GM18505 (cell line): ENCODE measurements around the gene DNMT3A.
"Not testable (repeated sequence)": the region's sequence is repeated elsewhere in the genome, so short reads cannot be mapped to it uniquely, and the experiment has no call there.

Experiments
- ATAC-seq: cut with Tn5 transposase; IDR thresholded peaks from one replicate; pipeline ENCODE4 v1.9.1; 2021; ENCODE audit not compliant: unreplicated experiment
- POLR2A ChIP-seq: IDR thresholded peaks from 4 replicates; pipeline ENCODE4 v1.6.1; 2011; ENCODE audit warnings: borderline replicate concordance; ENCODE audit not compliant: insufficient read depth, insufficient read length; ENCODE audit errors: extremely low read depth

DNMT3A gene

DNA sequence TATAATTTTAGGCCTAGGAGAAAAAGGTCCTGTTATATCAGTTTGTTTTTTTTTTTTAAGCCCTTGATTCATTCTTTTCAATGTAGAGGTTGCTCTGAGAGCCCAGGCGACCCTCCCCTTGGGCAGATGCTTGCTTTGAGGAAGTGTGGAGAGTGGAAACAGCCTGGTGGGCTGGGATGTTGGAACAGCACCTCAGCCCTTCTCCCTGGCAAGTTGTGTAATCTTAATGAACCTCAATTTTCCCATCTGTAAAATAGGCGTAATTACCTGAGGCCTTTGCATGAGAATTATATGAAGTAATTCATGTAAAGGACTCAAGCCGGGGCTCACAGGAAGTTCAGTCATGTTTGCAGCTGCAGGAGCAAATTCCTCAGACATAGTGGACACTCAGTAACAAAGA is 123.6 kb downstream of the DNMT3A start:
- TF ChIP-seq POLR2A = no peak
- ATAC-seq = no peak

DNA sequence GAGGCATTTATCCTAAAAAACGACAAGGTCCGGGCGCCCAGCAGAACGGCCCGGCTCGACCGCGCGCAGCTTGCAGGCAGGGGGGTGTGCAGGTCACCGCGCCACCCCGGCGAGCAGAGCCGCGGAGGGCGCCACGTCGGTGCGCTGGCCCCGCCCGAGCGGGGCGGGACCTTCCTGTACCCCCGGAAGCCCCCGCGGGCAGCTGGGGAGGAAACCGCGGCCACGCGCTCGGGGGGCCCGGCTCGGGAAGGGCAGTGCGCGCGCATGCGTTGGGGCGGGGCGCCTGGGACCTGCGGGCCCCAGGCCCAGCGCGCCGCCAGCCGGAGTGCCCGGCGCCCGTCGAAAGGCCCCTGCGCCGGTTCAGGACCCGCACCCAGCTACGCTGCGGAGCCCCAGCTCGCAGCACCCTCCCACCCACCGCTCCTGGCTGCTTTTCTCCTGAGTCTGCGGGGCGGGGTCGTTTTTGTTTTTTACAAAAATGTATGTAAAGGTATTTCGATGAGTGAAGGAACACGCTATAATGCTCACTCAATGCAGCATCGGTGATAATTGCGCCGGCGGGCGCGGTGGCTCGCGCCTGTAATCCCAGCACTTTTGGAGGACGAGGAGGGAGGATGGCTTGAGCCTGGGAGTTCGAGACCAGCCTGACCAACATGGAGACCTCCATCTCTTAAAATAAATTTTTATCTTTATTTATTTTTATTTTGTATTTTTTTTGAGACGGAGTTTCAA is 125.6 kb downstream of the DNMT3A start:
- TF ChIP-seq POLR2A = peak; percentile 78
- peak; percentile 69 for ATAC-seq

DNA sequence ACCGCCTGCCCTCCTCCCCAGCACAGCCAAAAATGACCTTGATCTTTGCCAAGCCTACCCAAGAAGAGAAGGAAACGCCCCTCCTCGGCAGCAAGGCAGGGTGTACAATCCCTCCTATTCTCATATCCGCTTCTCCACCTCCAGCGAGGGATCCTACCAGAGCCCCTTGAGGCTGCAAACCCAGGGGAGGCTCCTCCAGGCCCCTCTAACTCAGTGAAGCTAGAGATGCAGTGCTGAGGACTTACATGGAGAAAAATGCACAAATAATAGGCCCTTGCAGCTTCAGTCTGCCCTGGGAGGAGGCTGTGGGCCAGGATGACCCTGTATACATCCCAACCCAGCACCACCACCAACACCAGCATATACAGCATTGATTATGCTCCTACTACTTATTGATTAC is 126.5 kb downstream of the DNMT3A start:
- no peak for ATAC-seq
- no peak for TF ChIP-seq POLR2A

DNA sequence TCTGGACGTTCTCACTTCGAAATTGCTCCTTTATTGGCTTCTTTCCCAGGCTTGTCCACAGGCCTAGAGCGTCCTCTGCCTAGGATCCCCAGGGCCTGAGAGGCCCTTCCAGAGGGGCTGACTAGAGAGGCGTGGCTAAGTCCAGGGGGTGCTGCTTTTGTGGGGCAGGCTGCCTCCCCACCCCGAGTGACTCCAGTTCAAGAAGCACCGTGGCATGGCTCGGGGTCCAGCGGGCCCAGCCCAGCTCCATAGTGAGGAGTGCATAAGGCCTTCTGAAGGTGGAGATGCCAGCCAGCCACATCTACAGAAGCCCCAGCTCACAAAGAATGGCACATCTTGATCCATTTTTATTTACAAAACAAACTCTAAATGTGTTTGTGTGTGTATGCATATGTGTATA is 128.5 kb downstream of the DNMT3A start:
- ATAC-seq = no peak
- no peak for TF ChIP-seq POLR2A

DNA sequence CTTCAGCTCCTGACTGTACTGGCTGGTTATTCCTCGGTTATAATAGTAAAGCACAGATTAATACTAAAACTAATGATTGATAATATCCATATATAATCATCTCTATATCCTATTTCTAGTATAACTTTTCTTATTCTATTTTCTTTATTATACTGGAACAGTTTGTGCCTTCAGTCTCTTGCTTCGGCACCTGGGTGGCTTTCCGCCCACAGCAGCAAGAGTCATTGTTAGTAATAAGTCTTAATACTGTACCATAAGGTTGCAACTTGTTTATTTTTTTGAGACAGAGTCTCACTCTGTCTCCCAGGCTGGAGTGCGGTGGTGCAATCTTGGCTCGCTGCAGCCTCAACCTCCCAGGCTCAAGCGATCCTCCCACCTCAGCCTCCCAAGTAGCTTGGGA is 130.8 kb downstream of the DNMT3A start:
- not testable (repeated sequence) for ATAC-seq

DNA sequence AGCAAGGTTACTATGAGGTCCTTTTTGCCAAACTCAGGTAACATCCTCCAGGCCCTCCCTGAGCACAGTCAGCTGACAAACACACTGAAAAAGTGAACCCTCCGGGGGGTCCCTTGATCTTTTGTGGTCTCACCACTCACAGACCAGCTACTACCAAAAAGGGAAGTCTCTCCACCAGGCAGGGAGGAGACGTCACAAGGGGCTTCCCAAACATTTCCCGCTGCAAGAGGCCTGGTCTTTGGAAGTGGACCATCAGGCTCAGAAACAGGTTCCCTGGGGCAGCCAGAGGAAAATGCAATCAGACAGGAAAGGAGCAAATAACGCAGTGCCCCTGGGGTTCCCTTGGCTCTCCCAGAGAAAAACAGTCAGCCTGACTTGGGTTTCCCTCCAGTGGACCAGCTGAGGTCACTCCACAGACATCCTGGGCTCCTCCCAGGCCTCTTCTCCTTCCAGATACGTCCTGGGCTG is 134.6 kb downstream of the DNMT3A start:
- no peak for ATAC-seq
- no peak for TF ChIP-seq POLR2A

DNA sequence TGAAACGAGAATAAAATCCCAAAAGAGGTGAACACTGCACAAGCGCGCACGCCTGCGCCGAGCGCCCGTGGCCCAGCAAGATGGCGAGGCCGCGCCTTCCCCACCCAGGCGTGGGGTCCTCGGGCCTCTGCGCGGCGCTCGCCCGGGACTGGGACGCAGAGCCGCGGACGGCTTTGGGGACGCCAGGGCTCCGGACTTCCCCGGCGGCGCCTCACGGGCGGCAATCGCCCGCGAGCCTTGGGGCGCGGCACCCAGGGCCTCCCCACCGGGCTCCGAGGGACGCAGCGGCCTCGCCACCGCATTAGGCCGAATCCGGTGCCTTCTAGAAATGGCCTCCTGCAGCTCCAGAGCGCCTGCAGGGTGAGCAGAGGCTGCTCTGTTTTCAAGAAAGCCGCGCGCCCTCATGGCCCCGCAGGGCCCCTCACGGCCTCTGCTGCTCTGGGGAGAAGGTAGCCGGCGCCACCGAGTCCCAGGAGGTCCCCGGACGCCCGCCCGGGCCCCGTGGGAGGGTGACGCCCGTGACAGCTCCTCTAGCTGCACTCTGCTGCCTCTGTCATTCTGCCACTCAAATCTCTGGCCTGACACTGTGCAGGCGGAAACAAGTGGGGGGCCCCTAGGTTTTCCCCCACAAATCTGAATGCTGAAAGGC is 137.4 kb downstream of the DNMT3A start:
- no peak for ATAC-seq
- TF ChIP-seq POLR2A = peak; percentile 50

DNA sequence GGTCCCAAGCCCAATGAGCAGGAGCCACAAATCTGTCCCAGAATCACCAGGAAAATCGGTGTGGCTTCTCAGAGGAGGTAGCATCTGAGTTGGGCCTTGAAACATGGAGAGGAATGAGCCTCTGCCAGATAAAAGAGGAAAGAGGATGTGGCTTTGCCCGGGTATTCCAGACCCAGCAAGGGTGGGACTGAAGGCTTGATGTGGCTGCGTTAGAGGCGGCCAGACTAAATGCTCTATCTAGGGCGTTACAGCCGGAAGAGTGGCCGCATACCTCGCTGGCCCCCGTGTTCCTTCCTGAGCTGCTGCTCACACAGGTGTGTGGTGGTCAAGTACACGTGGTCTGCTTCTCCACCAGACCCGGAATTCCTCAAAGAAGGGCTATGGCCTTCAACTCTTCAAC is 139.4 kb downstream of the DNMT3A start:
- TF ChIP-seq POLR2A = no peak
- no peak for ATAC-seq

DNA sequence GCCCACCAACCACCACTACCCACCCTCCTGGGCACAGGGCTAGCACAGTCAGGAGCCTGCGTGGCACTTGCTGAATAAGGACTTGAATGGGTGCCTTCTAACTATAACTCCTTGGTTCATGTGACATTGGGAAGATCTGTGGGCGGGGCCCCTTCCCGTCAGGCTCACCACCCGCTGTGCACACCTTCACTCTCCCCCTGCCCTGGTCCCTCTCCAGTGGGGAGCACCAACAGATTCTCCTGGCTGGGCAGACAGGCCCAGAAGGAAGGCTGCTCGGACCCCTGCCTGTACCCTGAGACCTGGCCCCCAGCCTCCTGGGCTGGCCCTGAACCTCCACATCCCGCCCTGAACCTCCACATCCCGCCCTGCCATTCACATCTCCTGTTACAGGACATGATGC is 139.9 kb downstream of the DNMT3A start:
- ATAC-seq = no peak
- no peak for TF ChIP-seq POLR2A

DNA sequence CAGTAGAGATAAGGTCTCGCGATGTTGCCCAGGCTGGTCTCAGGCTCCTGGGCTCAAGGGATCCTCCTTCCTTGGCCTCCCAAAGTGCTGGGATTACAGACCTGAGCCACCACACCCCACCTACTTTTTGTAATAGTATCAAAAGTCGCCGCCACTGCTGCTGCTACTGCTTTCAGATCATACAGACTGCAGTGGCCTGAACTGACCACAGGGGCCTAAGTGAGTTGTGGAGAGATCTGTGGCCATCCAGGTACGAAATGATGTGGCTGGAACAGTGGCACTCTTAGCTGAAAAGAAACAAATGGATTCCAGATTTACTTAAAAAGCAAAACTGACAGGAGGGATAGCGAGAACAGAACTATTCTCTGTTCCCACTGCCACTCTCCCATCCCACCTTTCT is 140.5 kb downstream of the DNMT3A start:
- no peak for ATAC-seq
- no peak for TF ChIP-seq POLR2A

DNA sequence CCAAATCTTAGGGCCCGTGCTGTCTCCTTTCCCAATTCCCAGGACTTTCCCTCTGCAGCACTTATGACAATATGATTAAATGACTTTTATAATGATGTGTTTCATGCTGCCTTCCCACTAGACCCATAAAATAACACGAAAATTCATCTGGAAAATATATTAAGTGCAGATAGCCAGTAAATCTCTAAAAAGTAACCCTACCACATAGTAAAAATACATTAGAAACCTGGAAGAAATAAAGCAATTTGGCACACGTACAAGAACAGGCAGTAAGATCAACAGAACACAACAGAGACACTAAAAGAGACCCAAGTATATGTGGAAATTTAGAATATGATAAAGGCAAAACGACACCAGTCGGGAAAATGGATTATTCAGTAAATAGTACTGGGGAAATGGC is 143.1 kb downstream of the DNMT3A start:
- TF ChIP-seq POLR2A = no peak
- no peak for ATAC-seq

DNA sequence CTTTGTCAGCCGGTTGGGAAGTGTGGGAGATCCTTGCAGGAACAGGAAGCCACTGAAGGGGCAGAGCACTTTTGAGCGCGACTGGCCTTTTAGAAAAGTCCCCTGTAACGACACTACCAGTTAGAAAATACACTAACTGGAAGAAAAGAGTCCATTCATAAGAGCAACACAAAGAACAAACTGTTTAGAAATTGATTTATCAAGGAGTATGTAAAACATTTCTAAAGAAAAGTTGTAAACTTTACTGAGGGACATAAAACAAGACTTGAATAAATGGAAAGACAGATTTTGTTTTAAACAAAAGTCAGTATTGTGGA is 143.6 kb downstream of the DNMT3A start:
- TF ChIP-seq POLR2A = no peak
- ATAC-seq = no peak

DNA sequence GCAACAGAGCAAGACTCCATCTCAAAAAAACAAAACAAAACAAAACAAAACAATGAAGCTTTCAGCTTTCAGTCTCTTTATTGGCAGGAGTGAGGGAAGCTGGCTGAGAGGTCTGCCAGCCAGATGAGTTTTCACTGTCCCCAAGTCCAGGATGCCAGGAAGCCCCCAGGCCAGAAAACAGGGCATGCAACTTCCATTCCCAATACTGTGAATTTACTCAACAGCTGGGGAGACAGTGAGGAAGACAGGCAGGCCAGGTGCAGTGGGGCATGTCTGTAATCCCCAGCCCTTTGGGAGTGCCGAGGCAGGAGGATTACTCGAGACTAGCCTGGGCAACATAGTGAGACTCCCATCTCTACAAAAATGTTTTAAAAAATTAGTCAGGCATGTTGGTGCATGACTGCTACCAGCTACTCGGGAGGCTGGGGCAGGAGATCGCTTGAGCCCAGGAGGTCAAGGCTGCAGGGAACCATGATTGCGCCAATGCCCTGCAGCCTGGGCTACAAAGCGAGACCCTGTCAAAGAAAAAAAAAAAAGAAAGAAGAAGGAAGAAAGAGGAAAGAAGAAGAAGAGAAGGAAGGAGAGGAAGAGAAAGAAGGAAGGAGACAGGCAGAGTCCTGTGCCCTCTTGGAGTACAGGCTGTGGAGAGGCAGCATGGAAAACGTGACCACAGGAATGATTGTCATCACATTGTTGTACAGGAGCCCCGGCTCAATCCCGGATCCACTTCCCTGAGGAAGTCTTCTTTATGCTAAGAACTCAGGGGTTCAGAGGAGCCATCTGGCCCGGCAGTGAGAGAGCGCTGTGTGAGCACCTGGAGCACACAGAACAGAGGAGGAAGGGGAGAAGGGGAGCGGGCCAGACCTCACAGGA is 144.2 kb downstream of the DNMT3A start:
- TF ChIP-seq POLR2A = no peak
- ATAC-seq = no peak
